ENCODE results near the gene PEAK3.

DNA sequence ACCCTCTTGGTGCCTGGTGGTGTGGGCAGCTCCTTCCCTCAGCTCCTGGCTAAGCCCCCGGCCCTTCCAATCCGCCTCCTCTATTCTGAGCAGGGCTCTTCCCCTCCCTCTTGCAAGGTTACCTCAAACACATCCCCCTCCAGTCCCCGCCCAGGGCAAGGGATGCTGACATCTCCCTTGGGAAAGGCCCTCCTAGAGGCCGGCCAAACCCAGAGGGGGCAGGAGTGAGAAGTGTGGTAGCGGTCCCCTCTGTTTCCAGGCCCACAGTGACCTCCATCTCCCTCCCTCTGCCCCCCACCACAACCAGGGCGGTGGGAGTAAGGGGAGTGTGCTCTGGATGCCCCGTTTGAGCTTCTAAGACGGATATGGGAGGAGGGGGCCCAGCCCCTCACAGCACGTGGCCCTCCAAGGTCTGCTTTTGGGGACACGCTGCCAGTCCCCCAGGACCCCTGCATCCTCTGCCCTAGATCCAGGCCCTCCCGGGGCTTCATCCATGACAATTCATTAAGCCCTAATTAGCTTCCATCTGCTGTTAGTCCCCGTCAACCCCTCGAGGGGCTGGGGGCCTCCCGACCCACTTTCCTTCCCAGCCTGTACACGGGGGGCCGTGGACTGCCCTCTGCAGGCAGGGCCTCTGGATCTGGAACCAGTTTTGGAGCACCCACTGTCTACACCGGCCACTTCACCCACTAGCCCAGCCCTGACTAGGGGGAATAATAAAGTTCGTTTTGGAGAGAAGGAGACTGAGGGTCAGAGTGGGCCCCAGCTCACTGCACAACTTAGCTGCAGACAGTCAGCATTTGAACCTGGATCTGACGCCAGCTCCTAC, 23.7 kb upstream of the PEAK3 start:
- TF ChIP-seq, protein P1, sequence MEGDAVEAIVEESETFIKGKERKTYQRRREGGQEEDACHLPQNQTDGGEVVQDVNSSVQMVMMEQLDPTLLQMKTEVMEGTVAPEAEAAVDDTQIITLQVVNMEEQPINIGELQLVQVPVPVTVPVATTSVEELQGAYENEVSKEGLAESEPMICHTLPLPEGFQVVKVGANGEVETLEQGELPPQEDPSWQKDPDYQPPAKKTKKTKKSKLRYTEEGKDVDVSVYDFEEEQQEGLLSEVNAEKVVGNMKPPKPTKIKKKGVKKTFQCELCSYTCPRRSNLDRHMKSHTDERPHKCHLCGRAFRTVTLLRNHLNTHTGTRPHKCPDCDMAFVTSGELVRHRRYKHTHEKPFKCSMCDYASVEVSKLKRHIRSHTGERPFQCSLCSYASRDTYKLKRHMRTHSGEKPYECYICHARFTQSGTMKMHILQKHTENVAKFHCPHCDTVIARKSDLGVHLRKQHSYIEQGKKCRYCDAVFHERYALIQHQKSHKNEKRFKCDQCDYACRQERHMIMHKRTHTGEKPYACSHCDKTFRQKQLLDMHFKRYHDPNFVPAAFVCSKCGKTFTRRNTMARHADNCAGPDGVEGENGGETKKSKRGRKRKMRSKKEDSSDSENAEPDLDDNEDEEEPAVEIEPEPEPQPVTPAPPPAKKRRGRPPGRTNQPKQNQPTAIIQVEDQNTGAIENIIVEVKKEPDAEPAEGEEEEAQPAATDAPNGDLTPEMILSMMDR (conservative IDR thresholded peaks at IDR 0.05 in 1 of 2, IDR thresholded peaks at IDR 0.05 in 1 of 2; ENCODE audit: low read depth in 1 of 2, low read length in 2 of 2): no peak
- no peak for TF ChIP-seq EZH2 (IDR thresholded peaks at IDR 0.05; ENCODE audit: low read length, missing control alignments)
